ENCODE data around the gene GNRH2.
A peak's percentile ranks its signal among the peaks of the same experiment; 100 is the strongest.
"Not testable (repeated sequence)": the region's sequence is repeated elsewhere in the genome, so short reads cannot be mapped to it uniquely, and the experiment has no call there.

Gene GNRH2

GRCh38 chr20:3041854-3042409, 1.5 kb upstream of the GNRH2 start:
- no peak for DNase-seq (ENCODE audit: low spot score)

DNA sequence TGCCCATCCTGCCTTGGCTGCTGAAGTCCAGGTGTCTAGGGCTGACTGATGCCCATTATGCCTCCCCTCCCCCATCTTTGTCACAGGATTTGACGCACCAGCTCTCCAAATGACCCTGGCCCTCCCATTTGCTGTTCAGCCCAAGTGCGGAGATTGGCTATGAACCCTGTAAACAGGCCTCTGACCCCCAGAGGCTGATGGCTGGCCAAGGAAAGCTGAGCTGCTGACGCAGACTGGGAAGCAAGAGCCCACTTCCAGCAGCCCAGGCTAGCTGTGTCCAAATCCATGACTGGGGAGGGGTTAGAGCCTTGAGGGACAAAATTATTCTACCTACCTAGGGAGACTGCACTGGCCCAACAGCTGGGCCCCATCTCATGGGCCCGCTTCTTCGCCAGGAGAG, 797 bp upstream of the GNRH2 start:
- no peak for DNase-seq (ENCODE audit: low spot score)

DNA sequence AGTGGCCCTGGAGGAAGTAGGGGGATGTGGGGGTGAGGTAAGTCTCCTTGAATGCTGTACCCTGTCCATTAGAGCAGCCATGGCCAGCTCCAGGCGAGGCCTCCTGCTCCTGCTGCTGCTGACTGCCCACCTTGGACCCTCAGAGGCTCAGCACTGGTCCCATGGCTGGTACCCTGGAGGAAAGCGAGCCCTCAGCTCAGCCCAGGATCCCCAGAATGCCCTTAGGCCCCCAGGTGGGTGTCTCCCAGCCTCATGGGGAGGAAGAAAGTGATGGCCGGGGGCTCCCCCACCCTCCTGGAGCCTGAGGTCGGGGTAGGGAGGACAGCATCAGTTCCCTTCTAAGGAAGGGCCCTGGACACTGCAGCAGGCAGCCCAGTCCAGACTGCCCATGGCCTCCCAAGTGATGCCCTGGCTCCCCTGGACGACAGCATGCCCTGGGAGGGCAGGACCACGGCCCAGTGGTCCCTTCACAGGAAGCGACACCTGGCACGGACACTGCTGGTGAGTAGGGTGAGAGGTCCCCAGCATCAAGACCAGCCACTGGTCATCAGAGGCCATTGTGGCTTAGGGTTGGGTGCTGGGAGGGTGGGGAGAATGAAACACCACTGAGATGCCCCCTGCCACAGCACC, 1.0 kb downstream of the GNRH2 start:
- DNase-seq (ENCODE audit: low spot score), result no peak

DNA sequence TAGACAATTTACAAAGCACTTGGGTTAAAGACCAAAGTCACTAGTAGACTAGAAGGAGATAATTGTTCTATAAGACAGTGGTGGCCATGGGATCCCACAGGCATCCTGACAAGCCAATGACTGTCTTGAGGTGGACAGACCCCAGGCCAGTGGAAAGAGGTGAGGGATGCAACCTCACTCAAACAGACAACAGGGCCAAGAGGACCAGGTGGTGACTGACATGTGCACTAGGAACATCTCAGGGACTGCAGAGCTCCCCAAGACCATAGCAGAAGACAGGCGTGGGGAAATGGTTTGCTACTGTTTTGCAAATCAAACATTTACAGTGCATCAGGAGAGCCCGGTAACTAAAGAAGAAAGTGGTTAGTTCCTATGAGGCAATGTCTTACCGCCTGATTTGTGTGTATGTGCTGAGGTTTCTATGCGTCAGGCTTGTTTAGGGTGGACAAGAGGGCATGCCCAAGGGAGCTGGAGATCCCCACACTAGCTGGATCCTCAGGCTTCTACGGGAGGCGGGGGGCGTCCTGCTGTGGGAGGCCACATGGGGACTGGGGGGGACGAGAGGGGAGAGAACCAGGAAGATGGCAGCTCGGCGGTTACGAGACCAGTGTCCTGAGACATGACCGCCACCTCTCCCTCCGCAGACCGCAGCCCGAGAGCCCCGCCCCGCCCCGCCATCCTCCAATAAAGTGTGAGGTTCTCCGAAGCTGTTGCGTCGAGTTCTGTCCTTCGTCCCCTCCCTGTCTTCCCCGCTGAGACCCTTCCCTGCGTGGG, 1.8 kb downstream of the GNRH2 start:
- no peak for DNase-seq (ENCODE audit: low spot score)

DNA sequence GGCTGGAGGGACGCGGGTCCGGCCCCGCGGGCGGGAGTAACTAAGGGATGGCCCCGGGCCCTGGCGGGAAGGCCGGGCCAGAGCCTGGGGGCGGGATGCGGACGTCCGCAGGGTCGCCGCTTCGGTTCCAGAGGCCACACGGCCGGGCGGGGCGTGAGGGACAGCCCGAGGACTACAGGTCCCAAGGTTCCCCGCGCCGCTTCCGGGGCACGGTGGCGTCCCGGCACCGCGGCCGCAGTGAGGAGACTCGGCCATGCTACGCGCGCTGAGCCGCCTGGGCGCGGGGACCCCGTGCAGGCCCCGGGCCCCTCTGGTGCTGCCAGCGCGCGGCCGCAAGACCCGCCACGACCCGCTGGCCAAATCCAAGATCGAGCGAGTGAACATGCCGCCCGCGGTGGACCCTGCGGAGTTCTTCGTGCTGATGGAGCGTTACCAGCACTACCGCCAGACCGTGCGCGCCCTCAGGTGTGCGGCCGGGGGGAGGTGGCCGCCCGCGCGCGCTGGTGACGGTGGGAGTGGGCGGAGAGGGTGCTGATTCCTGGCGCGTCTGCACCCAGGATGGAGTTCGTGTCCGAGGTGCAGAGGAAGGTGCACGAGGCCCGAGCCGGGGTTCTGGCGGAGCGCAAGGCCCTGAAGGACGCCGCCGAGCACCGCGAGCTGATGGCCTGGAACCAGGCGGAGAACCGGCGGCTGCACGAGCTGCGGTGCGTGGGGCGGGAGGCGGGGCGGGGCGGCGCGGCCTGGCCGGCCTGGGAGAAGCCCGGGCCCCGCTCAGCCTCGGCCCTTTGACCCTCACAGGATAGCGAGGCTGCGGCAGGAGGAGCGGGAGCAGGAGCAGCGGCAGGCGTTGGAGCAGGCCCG, 2.6 kb downstream of the GNRH2 start, which contains the start of gene MRPS26:
MRPS26 (plus strand) TSS at position 237 of the 861 bp plus-strand sequence; CDS start at position 254, 17 bp downstream.
- DNase-seq (ENCODE audit: low spot score), result peak; percentile 90

DNA sequence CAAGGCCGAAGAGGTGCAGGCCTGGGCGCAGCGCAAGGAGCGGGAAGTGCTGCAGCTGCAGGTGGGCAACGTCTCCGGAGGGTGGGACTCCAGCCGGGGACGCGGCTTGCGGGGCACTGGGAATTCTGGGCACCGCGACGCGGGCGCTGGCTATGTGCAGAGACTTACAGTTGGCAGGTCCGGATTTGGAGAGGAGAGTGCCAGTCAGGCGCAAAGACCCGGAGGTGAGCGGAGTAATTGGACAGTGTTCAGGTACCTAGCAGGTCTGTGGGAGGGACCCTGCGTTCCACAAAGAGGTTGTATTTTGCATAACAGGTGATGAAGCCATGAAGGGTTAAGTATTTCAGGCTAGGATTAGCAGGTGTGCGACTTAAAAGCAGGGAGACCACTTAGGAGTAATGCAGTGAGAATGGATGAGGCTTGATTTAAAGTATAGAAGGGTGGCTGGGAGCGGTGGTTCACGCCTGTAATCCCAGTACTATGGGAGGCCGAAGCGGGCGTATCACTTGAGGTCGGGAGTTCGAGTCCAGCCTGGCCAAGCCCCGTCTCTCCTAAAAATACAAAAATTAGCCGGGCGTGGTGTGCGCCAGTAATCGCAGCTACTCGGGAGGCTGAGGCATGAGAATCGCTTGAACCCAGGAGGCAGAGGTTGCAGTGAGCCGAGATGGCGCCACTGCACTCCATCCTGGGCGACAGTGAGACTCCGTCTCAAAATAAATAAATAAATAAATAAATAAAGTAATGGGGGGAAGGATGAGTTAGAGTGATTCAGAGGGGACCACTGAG, 3.4 kb downstream of the GNRH2 start:
- DNase-seq (ENCODE audit: low spot score), result peak; percentile 42

GRCh38 chr20:3047486-3048419, 4.3 kb downstream of the GNRH2 start:
- DNase-seq (ENCODE audit: low spot score), result no peak

DNA sequence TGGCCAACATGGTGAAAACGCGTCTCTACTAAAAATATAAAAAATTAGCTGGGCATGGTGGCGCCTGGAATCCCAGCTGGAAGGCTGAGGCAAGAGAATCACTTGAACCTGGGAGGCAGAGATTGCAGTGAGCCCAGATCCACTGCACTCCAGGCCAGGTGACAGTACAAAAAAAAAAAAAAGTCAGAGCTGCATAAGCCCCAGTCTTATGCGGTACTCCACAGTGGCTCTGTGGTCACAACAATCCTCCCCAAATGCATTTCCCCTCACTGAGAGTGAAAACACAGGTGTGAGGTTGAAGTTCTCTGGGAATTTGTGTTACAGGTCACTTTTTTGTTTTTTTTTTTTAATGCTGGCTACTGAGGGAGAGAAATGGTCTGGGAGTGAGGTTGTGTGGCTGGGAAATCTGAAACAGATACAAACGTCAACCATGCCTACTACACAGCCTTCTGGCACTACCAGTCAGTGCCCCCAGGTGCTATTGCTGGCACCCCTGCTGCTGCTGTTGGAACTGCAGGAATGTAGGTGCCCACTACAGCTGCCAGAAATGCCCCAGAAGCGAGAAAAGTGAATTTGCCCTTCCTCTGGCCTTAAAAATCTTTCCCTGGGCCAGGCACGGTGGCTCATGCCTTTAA, 8.1 kb downstream of the GNRH2 start:
- DNase-seq (ENCODE audit: low spot score), result no peak

- no peak for DNase-seq (ENCODE audit: low spot score)
Measured at GRCh38 chr20:3059489-3059888, 16.1 kb downstream of the GNRH2 start.

DNA sequence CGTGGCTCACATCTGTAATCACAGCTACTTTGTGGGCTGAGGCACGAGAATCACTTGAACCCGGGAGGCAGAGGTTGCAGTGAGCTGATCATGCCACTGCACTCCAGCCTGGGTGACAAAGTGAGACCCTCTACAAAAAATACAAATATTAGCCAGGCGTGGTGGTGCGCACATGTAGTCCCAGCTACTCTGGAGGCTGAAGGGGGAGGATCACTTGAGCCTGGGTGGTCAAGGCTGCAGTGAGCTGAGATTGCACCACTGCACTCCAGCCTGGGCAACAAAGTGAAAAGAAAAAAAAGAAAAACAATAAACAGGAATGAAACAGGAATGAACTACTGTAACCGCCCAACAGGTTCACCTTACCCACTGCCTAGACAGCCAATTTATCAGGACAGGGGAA, 20.7 kb downstream of the GNRH2 start:
- not testable (repeated sequence) for DNase-seq (ENCODE audit: low spot score)

DNA sequence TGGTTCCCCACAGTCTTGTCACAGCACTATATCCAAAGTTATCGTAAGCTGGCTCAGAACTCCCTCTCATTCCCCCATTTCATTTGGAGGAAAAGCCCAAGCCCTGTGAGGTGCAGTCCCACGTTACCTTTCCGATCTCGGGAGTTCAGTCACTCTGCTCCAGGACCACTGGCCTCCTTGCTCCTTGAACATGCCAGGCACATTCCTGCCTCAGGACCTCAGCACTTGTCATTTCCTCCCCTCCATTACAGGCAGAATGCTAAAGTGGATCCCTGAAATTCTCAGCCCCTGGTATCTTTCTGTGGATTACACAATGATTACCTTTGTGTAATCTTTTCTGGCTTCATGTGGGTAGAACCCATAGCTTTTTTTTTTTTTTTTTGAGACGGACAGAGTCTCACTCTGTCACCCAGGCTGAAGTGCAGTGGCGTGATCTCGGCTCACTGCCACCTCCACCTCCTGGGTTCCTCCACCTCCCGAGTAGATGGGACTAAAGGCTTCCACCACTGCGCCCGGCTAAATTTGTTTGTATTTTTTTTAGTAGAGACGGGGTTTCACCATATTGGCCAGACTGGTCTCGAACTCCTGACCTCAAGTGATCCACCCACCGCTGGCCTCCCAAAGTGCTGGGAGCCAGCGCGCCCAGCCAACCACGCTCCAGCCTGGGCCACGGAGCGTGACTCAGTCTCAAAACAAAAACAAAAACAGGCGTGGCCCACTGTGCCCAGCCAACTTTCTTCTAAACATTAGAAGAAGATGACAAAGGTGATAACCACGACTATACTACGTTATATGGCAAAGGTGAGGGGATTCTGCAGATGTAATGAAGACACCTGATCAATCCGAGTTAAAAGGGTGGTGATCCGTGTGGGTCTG, 24.0 kb downstream of the GNRH2 start:
- no peak for DNase-seq (ENCODE audit: low spot score)

GRCh38 chr20:3068075-3068474, 24.7 kb downstream of the GNRH2 start:
- no peak for DNase-seq (ENCODE audit: low spot score)

DNA sequence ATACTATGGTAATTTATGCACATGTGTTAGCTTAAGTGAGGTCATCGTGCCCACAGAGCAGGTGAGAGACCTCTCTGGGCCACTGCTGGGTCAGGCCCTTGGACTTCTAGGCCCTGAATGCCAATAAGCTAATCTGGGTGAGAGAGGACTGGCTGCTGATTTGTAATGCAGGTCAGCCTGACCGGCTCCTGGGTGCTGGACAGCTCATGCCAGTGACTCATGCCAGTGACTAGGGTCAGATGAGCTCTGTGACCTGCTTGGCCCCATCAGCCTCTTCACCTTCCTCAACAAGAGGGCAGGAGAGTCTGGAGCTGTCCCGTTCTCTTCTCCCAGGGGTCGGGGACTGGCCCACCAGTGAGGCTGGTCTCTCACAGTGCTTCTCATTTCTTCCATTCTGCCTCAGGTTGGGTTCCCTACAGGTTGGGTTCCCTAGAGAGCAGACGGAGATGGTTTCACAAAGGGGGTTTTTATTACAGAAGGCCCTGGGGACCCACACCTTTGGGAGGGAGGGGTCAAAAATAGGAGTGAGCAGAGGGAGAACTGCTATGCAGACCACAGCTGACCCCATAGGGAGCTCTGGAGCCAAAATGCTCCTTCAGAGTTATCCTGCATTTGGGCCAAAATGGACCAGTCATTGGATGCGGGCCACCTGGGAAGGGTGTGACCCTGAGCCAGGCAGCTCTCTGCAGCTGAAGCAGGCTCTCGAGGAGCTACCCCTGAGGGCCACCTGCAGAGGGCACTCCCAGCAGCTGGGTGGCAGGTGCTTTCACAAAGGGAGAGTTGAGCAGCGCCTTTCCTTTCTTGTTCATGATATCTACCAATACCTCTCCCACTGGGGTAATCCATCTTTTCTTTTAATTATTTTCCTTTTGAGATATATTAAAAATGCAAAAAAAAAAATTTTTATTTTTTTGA, 25.8 kb downstream of the GNRH2 start:
- DNase-seq (ENCODE audit: low spot score), result no peak

GRCh38 chr20:3070725-3071124, 27.3 kb downstream of the GNRH2 start:
- no peak for DNase-seq (ENCODE audit: low spot score)

DNA sequence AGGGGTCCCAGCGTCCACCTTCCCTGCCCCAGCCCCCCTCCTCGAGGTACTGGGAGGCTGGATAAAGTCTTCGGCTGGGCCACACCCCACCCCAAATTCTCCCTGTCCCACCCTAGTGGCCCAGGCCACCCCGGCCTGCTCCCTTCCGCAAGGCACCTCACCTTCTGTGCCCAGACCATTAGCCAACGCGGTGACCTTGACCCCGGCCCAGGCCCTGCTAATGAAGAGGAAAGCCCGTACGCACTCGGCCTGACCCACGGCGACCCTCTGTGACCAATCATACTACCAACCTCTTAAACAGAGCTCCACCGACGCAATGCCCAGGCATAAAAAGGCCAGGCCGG, 27.8 kb downstream of the GNRH2 start:
- no peak for DNase-seq (ENCODE audit: low spot score)

DNA sequence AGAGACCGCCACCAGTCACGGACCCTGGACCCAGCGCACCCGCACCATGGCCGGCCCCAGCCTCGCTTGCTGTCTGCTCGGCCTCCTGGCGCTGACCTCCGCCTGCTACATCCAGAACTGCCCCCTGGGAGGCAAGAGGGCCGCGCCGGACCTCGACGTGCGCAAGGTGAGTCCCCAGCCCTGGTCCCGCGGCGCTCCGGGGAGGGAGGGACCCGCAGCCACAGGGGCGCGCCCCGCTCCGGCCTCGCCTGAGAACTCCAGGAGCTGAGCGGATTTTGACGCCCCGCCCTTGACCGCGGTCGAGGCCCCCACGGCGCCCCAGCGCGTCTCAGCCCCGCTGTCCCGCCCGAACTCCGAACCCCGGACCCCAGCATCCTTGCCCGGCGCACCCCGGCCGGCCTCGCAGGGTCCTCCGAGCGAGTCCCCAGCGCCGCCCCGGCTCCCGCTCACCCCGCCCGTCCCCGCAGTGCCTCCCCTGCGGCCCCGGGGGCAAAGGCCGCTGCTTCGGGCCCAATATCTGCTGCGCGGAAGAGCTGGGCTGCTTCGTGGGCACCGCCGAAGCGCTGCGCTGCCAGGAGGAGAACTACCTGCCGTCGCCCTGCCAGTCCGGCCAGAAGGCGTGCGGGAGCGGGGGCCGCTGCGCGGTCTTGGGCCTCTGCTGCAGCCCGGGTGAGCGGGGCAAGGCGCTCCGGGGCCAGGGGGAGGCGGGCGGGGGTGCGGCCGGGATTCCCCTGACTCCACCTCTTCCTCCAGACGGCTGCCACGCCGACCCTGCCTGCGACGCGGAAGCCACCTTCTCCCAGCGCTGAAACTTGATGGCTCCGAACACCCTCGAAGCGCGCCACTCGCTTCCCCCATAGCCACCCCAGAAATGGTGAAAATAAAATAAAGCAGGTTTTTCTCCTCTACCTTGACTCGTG, 28.4 kb downstream of the GNRH2 start, which contains the start of gene OXT:
OXT (plus strand) TSS at position 11 of the 920 bp plus-strand sequence; CDS start at position 47, 36 bp downstream.
- no peak for DNase-seq (ENCODE audit: low spot score)

All from SK-N-DZ (cell line).